GM12801 (cell line): ENCODE measurements around the gene PIEZO2.

Experiments
- CTCF ChIP-seq: IDR thresholded peaks from one replicate; pipeline ENCODE4 v1.5.1; 2011; ENCODE audit warnings: control low read depth; ENCODE audit not compliant: insufficient read length; ENCODE audit errors: extremely low read depth

The PIEZO2 gene

GRCh38 chr18:10841203-10841602 is 308.2 kb downstream of the PIEZO2 start:
- no peak for TF ChIP-seq CTCF

GRCh38 chr18:10840743-10841142 is 308.6 kb downstream of the PIEZO2 start:
- no peak for TF ChIP-seq CTCF

- no peak for TF ChIP-seq CTCF
Measured at GRCh38 chr18:10839421-10839820, 309.9 kb downstream of the PIEZO2 start.

GRCh38 chr18:10838553-10838952 is 310.8 kb downstream of the PIEZO2 start:
- no peak for TF ChIP-seq CTCF

GRCh38 chr18:10834128-10834815 is 315.1 kb downstream of the PIEZO2 start:
- no peak for TF ChIP-seq CTCF

GRCh38 chr18:10833656-10834055 is 315.7 kb downstream of the PIEZO2 start:
- TF ChIP-seq CTCF = no peak

- no peak for TF ChIP-seq CTCF
Measured at GRCh38 chr18:10826400-10826799, 323.0 kb downstream of the PIEZO2 start.
